Measurements from ENCODE around the gene GPT2.

GRCh38 chr16:46954562-46954961 is 70.4 kb downstream of the GPT2 start:
- TF ChIP-seq CTCF (IDR thresholded peaks at IDR 0.05; ENCODE audit: low read depth, low read length, poor library complexity, severe bottlenecking) (no peak), EZH2phosphoT487 (IDR thresholded peaks at IDR 0.05; ENCODE audit: borderline replicate concordance, low read length) (no peak)

All from DOHH2 (cell line).